Progenitor cell of endocrine pancreas (in vitro differentiated cells): ENCODE results near the gene DDX43. TPM values are rescaled to one million over a fixed set of nuclear protein-coding genes. Genes with fewer than 3 reads are reported as not detected.

Experiments
- DNase-seq: peaks from one replicate; pipeline ENCODE4 v3.0.0; 2021; ENCODE audit warnings: low spot score; ENCODE audit not compliant: unreplicated experiment
- H3K27ac Mint-ChIP-seq: 2 replicates; pipeline ENCODE4 v1.8.0; 2021; ENCODE audit warnings: mild to moderate bottlenecking, moderate library complexity, mixed read lengths
- H3K27me3 Mint-ChIP-seq: 2 replicates; pipeline ENCODE4 v1.8.0; 2021; ENCODE audit warnings: mixed read lengths
- H3K36me3 Mint-ChIP-seq: 2 replicates; pipeline ENCODE4 v1.8.0; 2022; ENCODE audit warnings: mixed read lengths; ENCODE audit not compliant: insufficient read depth
- H3K4me1 Mint-ChIP-seq: 2 replicates; pipeline ENCODE4 v1.8.0; 2021; ENCODE audit warnings: low read depth, mixed read lengths
- H3K4me3 Mint-ChIP-seq: 2 replicates; pipeline ENCODE4 v1.8.0; 2021; ENCODE audit warnings: low read depth, mild to moderate bottlenecking, moderate library complexity, mixed read lengths
- H3K9me3 Mint-ChIP-seq: 2 replicates; pipeline ENCODE4 v1.8.0; 2021; ENCODE audit warnings: low read depth, mixed read lengths
- CTCF ChIP-seq: fragments of 200-600 bp; sonication (generic); IDR thresholded peaks from one replicate; pipeline ENCODE4 v1.5.0; 2021; ENCODE audit warnings: antibody characterized with exemption, mild to moderate bottlenecking; ENCODE audit not compliant: unreplicated experiment
- long read RNA-seq: library from polyadenylated mRNA; unstranded; transcript quantifications from one replicate; pipeline ENCODE4 v2.0.0, GENCODE V29; 2020
- total RNA-seq: library from RNA; stranded (reverse); gene quantifications from 2 replicates; pipeline ENCODE4 v1.2.1, GENCODE V29; 2021

The DDX43 gene
- total RNA-seq: not detected in 2 replicates
- long read RNA-seq: 0 reads

GRCh38 chr6:73394577-73395354, at the start of gene DDX43:
TSS of gene DDX43 (plus strand) at chr6:73394828. CDS start at chr6:73394906, 78 bp downstream.
- H3K27ac Mint-ChIP-seq: no peak within 1 kb of the TSS
- H3K4me3 Mint-ChIP-seq: no peak within 1 kb of the TSS
- no peak for TF ChIP-seq CTCF
- H3K9me3 Mint-ChIP-seq: no peaks in the 10 kb centered on the region
- peaks cover 8% of the 10 kb centered on the region for H3K27me3 Mint-ChIP-seq
- DNase-seq: no peak
- no peaks in the 10 kb centered on the region for H3K36me3 Mint-ChIP-seq
- H3K4me1 Mint-ChIP-seq: peaks cover 3% of the 10 kb centered on the region

- no peak for DNase-seq
- no peak overlapping the region for H3K27ac Mint-ChIP-seq
- no peak for TF ChIP-seq CTCF
- no peaks in the 10 kb centered on the region for H3K36me3 Mint-ChIP-seq
- no peak overlapping the region for H3K4me3 Mint-ChIP-seq
- H3K4me1 Mint-ChIP-seq: no peaks in the 10 kb centered on the region
- no peaks in the 10 kb centered on the region for H3K9me3 Mint-ChIP-seq
- H3K27me3 Mint-ChIP-seq: peaks cover 23% of the 10 kb centered on the region
These were observed 46.0 kb upstream of the DDX43 start for GRCh38 chr6:73348550-73349204.

GRCh38 chr6:73349311-73349710, 45.3 kb upstream of the DDX43 start:
- TF ChIP-seq CTCF: no peak
- Mint-ChIP-seq H3K4me1 (no peaks in the 10 kb centered on the region), H3K9me3 (no peaks in the 10 kb centered on the region), H3K27me3 (peaks cover 23% of the 10 kb centered on the region), H3K27ac (no peak overlapping the region), H3K4me3 (no peak overlapping the region), H3K36me3 (no peaks in the 10 kb centered on the region)
- no peak for DNase-seq

- Mint-ChIP-seq H3K36me3 (no peaks in the 10 kb centered on the region), H3K4me3 (no peak within 1 kb of the TSS), H3K27me3 (peaks cover 13% of the 10 kb centered on the region), H3K4me1 (no peaks in the 10 kb centered on the region), H3K27ac (no peak within 1 kb of the TSS), H3K9me3 (no peaks in the 10 kb centered on the region)
- DNase-seq: no peak
- no peak for TF ChIP-seq CTCF
These were observed 40.7 kb upstream of the DDX43 start, which contains the start of gene DPPA5 for GRCh38 chr6:73353636-73354593. TSS of gene DPPA5 (minus strand) at chr6:73354276. CDS start at chr6:73354225, 51 bp downstream.

GRCh38 chr6:73362358-73362757, 32.3 kb upstream of the DDX43 start, which contains the start of gene KHDC3L:
TSS of gene KHDC3L (plus strand) at chr6:73362658. CDS start at chr6:73362730, 72 bp downstream.
- no peaks in the 10 kb centered on the region for H3K36me3 Mint-ChIP-seq
- H3K9me3 Mint-ChIP-seq: no peaks in the 10 kb centered on the region
- H3K27ac Mint-ChIP-seq: no peak within 1 kb of the TSS

More at GRCh38 chr6:73362358-73362757, 32.3 kb upstream of the DDX43 start, which contains the start of gene KHDC3L:
- TF ChIP-seq CTCF: no peak
- Mint-ChIP-seq H3K4me1 (no peaks in the 10 kb centered on the region), H3K27me3 (no peaks in the 10 kb centered on the region), H3K4me3 (no peak within 1 kb of the TSS)
- no peak for DNase-seq
